PFSK-1 (cell line): ENCODE data around the gene PLEKHA6.

ENCODE experiments used
- FOXP2 ChIP-seq: optimal IDR thresholded peaks from 2 replicates; pipeline ENCODE3; 2011; ENCODE audit warnings: borderline replicate concordance, control low read depth, inconsistent platforms; ENCODE audit not compliant: insufficient read depth; ENCODE audit errors: extremely low read length, extremely low read depth
- POLR2AphosphoS5 ChIP-seq: IDR thresholded peaks from 2 replicates; pipeline ENCODE4 v1.6.1; 2012; ENCODE audit warnings: low read depth, mild to moderate bottlenecking, control low read depth, low read length, moderate library complexity
- REST ChIP-seq, 2 experiments: IDR thresholded peaks; 2 replicates each; pipeline versions ENCODE4 v1.6.1 to v1.8.0; 2011 to 2012; ENCODE audit warnings: low read depth in 2 of 2, low read length in 2 of 2, control low read depth in 1 of 2, inconsistent platforms in 1 of 2, mild to moderate bottlenecking in 1 of 2, moderate library complexity in 1 of 2; ENCODE audit not compliant: insufficient read depth in 1 of 2
- SIN3A ChIP-seq: IDR thresholded peaks from 2 replicates; pipeline ENCODE4 v1.6.1; 2012; ENCODE audit warnings: mild to moderate bottlenecking, low read length, moderate library complexity, borderline replicate concordance; ENCODE audit not compliant: insufficient read depth
- TAF1 ChIP-seq: IDR thresholded peaks from 2 replicates; pipeline ENCODE4 v1.6.1; 2012; ENCODE audit warnings: low read length, control low read depth, borderline replicate concordance; ENCODE audit not compliant: insufficient read depth

Gene PLEKHA6

GRCh38 chr1:204331275-204331674 lies 28.5 kb downstream of the PLEKHA6 start:
- no peak for TF ChIP-seq POLR2AphosphoS5
- TF ChIP-seq FOXP2, result no peak
- no peak for TF ChIP-seq TAF1
- no peak for TF ChIP-seq SIN3A
- no peak for TF ChIP-seq REST (IDR thresholded peaks at IDR 0.05; ENCODE audit: insufficient read depth in 1 of 2, low read depth in 2 of 2, low read length in 2 of 2)

GRCh38 chr1:204327359-204327758 lies 32.4 kb downstream of the PLEKHA6 start:
- TF ChIP-seq REST (IDR thresholded peaks at IDR 0.05; ENCODE audit: insufficient read depth in 1 of 2, low read depth in 2 of 2, low read length in 2 of 2) (no peak), TAF1 (no peak), POLR2AphosphoS5 (no peak), FOXP2 (no peak), SIN3A (no peak)

- TF ChIP-seq FOXP2, result no peak
- TF ChIP-seq SIN3A, result no peak
- no peak for TF ChIP-seq TAF1
- no peak for TF ChIP-seq POLR2AphosphoS5
- TF ChIP-seq REST (IDR thresholded peaks at IDR 0.05; ENCODE audit: insufficient read depth in 1 of 2, low read depth in 2 of 2, low read length in 2 of 2), result no peak
Measured at GRCh38 chr1:204326771-204327300, 32.9 kb downstream of the PLEKHA6 start.

- TF ChIP-seq POLR2AphosphoS5 (no peak), REST (IDR thresholded peaks at IDR 0.05; ENCODE audit: insufficient read depth in 1 of 2, low read depth in 2 of 2, low read length in 2 of 2) (no peak), TAF1 (no peak), SIN3A (no peak), FOXP2 (no peak)
Measured at GRCh38 chr1:204325944-204326343, 33.8 kb downstream of the PLEKHA6 start.

- TF ChIP-seq SIN3A, result no peak
- TF ChIP-seq REST (IDR thresholded peaks at IDR 0.05; ENCODE audit: insufficient read depth in 1 of 2, low read depth in 2 of 2, low read length in 2 of 2), result no peak
Measured at GRCh38 chr1:204323887-204324286, 35.8 kb downstream of the PLEKHA6 start.
